COLO668 (cell line): ENCODE data around the gene TRPM2.

Experiments used
- DNase-seq: peaks from one replicate; lab custom pipeline; 2025; ENCODE audit not compliant: unreplicated experiment; lab: John Stamatoyannopoulos, UW

TRPM2 gene

DNA sequence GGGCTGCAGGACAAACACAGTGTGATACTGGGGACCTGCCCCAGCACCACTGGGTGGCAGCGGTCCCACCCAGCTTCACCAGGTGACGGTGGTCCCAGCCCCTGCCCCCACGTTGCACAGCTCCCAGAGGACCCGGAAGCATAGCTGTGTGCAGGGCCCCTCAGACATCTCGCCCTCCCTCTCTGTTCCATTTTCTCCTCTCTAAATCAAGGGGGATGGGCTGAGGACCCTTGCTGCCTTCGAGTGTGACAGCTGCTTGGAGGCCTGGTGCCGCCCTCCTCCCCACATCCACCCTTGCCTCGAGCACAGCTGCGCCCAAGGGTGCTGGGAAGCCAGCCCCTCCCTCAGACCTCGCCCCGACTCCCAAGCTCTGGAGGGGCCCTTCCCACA is 85.8 kb downstream of the TRPM2 start:
- DNase-seq: no peak

DNA sequence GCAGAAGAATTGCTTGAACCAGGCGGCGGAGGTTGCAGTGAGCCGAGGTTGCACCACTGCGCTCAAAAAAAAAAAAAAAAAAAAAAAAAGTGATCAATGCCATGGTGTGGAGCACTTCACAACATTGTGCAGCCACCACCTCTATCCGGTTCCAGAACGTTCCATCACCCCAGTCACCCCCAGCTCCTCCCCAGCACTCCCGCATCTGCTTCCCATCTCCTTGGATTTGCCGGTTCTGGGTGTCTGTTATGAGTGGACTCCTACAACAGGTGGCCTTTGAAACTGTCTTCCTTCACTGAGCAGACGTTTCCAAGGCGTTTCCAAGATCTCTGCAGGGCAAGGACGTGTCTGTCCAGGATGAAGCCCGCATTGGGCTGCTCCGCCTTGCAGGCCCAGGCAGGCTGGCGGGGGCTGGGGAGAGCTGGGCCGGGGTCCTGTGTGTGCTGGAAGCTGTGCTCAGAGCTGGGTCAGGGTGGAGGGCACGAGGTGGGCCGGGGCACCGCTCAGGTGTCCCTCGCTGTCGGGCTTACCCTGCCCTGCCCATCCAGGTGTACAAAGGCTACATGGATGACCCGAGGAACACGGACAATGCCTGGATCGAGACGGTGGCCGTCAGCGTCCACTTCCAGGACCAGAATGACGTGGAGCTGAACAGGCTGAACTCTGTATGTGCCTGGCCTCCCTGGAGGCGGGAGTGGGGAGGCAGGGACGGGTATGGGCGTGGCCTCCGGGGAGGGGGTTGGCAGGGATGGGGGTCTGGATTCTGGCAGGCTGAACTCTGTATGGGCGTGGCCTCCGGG is 87.0 kb downstream of the TRPM2 start:
- no peak for DNase-seq

DNA sequence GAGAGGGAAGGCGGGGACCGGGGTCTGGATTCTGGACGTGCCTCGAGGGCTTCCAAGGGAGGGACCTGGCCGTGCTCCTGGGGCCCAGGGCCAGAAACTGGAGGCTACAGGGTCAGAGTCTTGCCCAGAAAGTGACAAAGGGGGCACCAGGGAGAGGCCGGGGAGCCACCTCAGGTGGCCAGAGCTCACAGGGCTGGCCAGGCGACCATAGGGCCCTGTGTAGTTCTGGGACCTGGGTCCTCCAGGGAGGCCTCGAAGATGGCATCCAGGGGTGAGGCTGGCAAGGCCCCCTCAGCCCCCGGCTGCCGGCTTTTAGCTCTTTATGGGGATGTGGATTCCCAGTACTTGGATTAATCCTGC is 87.6 kb downstream of the TRPM2 start:
- DNase-seq: no peak

- DNase-seq: no peak
Observed at GRCh38 chr21:44441581-44442265, 88.3 kb downstream of the TRPM2 start.

- no peak for DNase-seq
Observed at GRCh38 chr21:44442266-44443125, 89.1 kb downstream of the TRPM2 start.

- DNase-seq: no peak
Observed at GRCh38 chr21:44443291-44443890, 90.0 kb downstream of the TRPM2 start.

DNA sequence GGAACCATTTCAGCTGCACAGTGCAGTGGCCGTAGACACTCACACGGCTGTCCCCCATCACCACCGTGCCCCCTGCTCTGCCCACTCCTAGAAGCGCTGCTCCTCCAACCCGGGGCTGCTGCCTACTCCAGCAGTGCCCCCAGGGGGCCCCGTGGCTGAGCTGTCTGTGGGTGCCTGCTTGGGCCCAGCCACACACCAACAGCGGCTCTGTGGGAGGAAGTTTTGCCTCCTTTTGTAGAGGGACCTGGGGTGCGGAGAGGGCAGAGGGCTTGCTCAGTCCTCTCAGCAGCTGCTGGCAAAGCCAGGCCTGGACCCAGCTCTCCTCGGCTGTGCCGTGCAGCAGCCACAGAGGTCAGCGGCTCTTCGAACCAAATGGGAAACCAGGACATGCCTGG is 90.5 kb downstream of the TRPM2 start:
- DNase-seq: no peak

DNA sequence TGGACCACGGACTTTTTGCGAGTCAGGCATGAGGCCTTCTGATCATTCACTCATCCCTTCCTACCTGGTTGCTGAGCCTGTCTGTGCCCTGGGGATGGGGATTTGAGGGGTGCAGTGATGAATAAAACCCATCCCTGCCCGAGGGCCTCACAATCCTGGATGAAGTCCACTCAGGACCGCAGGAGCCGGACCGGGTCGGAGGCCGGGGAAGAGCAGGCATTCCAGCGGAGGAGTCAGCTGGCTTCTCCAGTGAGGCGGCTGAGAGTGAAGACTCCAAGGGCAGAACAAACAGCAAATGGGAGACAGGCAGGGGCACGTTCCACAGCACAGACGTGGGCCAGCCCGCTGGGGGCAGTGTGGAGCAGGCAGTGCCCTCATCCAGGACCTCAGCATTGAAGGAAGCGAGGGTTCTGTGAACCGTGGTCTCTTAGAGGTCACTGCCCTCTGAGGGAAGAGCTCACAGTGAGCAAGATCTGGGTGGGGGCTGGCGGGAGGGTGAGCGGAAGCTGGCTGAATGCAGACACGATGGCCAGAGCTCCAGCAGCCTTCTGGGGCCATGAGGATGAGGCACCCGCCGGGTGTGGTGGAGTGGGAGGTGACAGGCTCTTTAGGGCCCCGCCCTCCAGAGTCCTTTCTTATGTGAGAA is 91.0 kb downstream of the TRPM2 start:
- peak; percentile 43 for DNase-seq

DNA sequence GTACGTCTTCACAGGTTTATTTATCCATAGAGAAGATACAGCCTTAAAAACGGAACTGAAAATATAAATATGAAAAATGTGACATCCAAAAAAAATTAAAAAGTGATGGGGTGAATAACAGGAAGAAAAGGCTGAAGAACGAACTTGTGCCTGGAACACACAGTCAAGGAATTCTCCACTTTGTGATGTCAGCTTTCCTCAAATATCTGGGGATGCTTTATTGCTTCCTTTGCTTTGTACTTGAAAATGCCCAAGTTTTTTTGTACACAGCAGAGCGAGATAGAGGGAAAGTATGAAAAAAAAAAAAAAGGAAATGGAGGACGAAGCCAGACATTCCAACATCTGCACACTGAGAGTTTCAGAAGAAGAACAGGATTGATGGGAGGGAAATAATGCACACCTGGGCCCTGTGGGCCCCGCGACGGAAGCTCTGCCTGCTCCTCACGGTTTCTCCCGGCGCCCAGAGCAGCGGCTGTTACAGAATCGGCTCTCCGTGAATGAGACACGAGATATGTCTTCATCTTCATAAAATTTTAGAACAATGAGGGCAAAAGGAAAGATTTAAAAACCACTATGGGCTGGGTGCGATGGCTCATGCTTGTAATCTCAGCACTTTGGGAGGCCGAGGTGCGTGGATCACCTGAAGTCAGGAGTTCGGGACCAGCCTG is 91.9 kb downstream of the TRPM2 start:
- DNase-seq: no peak

DNA sequence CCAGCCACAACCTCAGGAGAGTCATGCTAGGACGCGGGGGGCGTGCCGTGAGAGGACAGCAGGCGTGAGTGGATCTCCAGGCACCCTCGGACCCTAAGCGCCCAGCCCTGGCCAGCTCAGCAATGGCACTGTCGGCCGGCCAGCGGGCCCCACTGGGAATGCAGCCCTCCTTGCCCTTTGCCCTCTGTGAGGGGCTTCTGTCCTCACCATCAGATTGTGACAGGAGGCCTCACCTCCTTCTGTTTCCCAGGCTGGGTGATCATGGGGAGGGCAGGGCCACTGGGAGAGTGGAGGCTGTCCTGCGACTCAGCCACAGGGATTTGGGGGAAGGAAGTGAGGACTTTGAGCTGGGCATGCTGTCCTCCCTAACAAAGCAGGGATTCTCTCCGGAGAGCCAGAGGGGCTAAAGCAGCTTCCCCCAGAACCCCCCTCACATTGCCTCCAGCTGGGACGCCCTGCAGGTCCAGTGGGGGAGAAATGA is 95.3 kb downstream of the TRPM2 start:
- no peak for DNase-seq

DNA sequence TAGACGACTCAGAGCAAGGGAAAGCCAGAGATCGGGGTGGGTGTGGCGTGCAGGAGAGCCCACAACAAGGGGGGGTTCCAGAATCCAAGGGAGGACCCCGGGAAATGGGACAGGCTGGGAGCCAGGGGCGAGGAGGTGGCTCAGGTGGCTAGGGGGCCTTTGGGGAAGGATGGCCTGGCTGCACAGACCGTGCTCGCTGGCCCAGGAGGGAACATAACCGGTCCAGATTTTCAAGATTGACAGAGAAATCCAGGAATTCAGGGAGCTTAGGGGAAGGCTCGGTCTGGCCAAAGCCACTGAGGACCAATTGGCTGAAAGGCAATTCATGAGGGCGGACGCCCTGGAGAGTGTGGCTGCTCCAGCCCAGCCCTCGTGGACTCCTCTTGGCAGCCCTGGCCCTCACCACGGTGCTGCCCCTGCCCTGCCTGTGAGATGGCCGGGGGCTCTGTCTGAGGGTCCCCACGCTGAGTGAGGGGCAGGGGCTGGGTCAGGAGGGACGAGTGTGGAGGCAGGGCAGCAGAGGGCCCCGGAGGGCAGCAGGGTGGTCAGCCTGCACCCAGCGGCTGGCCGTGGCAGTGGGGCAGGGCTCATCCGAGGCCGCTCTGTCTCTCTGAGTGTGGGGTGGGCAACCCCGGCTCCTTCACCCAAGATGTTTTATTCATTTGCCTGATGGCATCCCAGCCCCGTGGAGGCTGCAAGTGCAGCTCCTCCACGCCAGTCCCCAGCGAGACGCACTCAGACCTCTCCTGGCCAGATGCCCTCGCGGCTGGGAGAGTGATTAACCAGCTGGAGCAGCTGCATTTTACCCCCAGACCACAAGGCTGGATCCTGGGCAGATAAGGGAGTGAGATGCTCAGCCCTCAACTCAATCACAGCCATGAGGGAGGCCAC is 96.3 kb downstream of the TRPM2 start:
- peak; percentile 42 for DNase-seq

DNA sequence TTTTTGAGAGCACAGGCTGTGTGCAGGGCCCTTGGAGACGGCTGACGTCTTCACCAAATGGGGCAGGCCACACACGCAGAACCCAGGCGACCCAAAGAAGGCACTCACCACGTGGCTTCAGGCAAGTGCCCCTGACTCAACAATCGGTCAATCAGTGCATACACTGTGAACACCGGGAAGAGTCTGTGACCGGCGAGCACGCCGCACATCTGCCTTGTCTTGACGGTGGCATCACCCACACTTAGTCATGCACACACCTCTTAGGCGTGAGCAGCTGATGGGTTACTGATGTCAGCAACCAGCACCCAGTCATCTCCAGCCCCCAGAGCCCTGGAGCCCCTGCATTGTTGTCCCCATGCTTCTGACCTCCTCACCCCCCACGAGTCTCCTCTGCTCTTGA is 97.0 kb downstream of the TRPM2 start:
- DNase-seq: peak; percentile 21

DNA sequence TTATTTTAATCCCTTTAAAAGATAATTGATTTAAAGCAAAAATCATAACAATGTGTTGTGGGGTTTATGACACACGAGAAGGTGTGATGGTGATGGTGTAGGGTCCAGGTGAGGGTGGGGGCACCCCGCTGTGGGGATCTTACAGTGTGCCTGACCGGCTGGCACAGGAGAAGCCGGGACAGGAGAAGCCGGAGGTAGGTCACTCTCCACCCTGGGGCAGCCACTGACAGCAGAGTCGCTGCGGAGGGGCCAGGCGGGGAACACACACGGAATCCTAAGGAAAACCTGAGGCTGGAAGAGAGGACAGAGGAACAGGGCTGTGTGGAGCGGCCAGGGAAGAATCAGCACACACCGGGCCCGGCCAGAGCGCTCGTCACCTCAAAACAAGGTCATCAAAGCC is 97.6 kb downstream of the TRPM2 start:
- no peak for DNase-seq

DNA sequence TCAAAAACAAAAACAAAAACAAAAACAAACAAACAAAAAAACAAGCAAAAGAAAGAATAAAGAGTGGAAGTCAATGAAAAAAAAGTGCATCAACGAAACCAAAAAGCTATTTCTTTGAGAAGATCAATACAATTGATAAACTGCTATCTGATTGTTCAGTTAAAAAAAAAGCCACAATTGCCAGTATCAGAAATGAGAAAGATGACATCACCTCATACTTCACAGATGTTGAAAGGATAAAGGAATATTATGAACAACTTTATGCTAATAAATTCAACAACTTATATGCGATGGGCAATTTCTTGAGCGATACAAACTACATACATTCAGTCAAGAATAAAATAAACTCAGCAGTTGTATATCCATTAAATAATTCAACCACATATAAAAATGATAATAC is 99.7 kb downstream of the TRPM2 start:
- no peak for DNase-seq

DNA sequence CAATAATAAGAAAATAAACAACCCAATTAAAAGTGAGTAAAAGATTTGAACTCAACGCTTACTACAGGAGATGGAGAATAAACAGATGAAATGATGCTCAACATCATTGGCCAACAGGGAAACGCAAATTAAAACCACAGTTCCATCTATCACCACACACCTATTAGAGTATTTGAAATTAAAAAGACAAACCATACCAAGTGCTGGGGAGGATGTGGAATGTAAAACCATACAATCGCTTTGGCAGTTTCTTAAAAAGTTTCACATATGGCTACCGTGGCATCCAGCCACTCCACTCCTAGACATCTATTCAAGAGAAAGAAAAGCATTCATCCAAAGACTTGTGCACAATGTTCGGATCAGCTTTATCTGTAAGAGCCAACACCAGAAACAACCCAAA is 100.6 kb downstream of the TRPM2 start:
- no peak for DNase-seq

DNA sequence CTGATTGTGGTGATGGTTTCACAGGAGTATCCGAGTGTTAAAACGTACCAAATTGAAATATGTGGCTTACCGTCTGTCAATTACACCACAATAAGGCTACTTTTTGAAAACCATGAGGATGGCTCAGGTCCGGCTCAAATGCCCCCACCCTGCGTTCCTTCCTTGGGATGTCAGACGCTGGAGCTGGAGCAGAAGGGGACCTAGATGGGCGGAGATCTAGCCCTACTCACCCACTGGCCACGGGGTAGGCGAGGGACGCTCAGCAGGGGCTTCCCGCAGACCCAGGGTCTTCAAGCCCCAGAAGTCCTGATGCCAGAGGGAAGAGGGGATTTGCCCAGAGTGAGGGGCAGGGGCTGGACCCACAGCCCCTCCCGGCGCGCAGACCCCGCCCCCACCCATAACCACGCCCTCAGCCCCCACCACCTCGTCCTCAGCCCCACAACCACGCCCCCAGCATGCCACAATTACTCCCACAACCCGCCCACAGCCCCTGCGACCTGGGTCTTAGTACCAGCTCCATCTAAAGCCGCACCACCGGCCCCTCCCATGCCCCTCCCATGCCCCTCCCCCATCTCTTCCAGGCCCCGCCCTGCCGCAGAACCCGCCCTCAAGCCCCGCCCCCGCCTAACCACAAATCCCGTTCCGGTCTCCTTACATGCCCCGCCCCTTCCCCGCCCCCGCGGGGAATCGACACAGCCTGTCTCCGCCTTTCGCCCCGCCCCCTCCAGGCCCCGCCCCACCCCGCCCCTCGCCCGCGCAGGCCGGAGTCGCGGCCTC is 101.5 kb downstream of the TRPM2 start, which contains the start of gene LRRC3:
LRRC3 (plus strand) TSS at position 764 of the 777 bp plus-strand sequence. CDS start 1,135 bp downstream, outside the sequence.
- peak; percentile 94 for DNase-seq

DNA sequence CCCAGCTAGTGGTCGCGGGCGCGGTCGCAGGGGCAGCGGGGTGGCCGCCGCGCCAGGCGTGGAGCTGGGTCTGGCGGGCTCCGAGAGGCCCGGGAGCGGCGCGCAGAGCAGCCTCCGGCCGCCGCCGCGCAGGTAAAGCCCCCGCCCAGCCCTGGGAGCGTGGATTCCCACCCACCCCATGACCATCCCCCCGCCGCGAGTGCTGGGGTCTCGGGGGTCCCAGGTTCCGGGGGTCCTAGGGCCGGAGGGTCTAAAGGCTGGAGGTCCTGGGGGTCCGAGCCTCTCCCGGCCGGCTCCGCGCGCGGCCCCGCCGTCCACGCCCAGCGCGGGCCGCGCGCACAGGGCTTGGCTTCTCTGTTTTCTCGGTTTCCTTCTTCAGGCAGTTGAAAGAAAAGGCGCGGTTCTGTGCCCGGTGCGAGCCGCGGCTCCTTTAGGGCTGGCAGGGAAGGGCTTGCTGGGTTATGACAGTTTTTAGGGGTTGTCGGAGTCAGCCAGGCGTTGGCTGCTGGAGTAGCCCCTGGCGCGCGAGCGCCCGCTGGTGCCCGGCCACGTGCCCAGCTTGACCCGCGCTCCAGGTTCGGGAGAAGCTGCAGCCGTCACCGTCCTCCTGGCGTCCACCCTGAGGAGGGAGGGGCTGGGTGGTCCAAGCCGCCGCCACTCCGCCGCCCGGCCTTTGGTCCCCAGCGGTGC is 102.2 kb downstream of the TRPM2 start:
- peak; percentile 63 for DNase-seq
